ENCODE data around the gene RASGRF1.
"Not testable (repeated sequence)": the region's sequence is repeated elsewhere in the genome, so short reads cannot be mapped to it uniquely, and the experiment has no call there.

The RASGRF1 gene

GRCh38 chr15:79034284-79034683, 56.3 kb downstream of the RASGRF1 start:
- no peak for DNase-seq

DNA sequence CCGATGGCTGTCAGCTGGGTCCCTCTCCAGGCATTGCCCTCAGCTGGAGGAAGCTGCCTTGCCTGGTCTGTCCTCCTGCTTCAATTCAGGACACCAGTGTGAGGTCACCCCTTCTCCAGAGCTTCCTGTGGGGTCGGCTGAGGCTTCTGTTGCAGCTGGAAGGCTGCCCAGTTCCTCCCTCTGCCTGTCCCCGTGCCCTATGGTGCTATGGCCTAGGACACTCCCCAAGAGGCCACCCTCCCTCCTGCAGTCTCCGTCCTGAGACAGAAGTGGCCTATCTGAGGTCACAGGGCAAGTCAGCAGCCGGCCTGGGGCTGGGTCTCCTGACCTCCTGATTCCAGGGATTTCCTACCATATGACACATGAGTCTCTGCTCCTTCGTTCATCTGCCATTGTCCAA, 57.9 kb downstream of the RASGRF1 start:
- DNase-seq, result no peak

DNA sequence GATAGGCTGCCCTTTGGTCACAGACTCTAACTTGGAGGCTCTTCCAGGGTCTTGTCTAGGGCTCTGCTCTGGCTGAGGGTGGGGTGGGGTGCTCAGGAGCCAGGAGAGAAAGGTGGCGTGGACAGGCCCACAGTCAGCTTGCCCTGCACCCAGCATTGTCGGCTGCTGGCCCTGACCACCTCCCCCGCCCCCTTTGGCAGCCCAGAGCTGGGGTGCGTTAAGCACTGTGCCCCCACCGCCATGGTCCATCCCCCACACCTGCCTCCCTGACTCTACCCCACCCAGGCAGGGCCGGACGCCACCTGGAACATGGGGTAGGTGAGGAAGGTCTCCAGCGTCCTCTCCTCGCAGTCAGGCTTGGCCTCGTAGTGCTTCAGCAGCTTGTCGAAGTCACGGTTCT, 58.8 kb downstream of the RASGRF1 start:
- no peak for DNase-seq

DNA sequence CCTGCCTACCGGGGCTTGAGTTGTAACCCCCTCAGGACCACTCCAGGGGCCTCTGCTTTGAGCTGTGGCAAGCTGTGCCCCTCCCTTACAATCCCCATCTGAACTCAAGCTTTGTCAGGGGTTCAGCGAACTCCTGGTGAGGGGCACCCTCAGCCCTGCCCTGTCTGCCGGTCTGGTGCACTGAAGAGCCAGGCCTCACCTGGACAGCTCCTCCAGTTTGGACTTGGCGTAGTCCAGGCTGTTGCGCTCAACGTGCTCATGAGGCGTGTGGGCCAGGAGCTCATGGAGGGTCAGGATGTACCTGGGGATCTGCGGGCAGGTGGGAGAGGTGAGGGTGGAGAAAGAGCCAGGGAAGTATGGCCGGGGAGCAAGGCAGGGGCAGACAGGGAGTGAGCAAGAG, 59.4 kb downstream of the RASGRF1 start:
- DNase-seq, result no peak

DNA sequence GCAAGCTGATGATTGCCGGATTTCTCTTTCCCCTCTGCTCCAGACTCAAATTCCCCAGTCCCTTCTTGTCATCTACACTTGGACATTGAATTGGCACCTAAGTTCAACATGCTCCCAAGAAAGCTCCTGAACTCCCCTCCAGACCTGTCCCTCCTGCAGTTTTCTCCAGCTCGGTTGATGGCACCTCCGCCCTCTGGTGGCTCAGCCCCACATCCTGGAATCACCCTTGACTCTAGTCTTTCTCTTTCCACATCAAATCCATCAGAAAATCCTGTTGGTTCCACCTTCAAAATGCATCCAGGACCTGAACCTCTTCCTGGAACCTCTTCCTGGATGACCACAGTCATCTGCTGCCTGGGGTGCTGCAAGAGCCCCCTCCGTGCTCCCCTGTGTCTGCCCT, 60.1 kb downstream of the RASGRF1 start:
- DNase-seq, result no peak

DNA sequence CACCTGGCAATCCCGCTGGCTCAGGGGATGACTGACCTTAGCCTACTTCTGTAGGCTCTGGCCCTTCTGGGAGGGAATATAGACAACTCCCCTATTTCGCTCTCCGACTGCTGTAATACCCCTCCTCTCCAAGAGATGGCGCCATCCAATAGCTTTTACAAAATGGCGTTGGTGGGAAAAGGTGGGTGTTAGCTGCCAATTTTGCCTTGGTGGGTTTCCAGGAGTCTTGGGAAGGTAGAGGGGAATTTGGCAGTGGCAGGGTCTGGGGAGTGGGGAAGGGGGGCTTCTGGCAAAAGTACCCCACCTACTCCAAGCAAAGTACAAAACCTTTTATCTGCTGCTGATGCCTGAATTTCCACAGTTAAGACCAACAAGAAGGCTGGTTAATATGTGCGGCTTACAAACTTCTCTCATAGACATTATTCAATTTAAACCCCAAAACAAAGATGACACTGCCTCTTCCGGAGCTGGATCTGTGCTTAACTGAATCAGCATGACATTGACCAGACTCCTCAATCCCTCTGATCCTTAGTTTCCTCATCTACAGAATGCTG, 62.1 kb downstream of the RASGRF1 start:
- DNase-seq, result no peak

GRCh38 chr15:79027532-79028410, 62.8 kb downstream of the RASGRF1 start:
- DNase-seq, result no peak

DNA sequence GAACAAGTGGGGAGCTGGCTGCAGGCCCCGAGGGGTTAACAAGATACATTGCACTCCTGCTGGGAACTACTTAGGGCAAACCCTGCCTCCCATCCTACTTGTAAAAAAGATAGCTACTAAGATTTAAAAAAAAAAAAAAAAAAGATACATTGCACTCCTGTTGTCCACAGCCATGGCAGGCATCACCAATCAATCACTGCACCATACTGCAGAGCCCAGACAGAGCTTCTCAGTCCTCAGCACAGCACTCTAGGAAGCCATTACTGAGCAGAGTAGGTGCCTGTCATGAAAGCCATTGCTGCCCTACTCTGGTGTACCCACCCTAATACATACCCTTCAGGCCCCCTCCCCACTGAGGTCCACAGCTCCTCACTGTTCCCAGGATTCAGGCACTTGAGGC, 64.8 kb downstream of the RASGRF1 start:
- no peak for DNase-seq

DNA sequence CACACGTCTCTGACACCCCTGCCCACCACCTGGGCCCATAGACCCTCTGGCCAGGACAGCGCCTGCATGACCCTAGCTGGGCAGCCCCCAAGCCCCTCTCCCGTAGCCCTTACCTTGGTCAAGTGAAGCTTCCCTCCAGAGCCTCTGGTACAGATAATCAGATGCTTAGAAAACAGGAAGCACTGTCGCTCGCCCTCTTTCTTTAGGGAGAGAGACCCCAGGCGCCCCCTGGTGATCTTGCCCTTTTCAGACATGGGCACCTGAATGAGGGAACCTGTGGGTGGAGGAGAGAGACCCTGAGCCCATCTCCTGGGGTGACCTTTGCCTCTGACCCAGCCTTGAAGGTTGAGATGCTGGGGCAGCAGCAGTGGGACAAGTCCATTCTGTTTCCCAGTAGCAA, 65.4 kb downstream of the RASGRF1 start:
- DNase-seq, result no peak

- not testable (repeated sequence) for DNase-seq
These were observed 66.1 kb downstream of the RASGRF1 start for GRCh38 chr15:79024493-79024892.

- DNase-seq, result no peak
These were observed 66.7 kb downstream of the RASGRF1 start for GRCh38 chr15:79023918-79024317.

DNA sequence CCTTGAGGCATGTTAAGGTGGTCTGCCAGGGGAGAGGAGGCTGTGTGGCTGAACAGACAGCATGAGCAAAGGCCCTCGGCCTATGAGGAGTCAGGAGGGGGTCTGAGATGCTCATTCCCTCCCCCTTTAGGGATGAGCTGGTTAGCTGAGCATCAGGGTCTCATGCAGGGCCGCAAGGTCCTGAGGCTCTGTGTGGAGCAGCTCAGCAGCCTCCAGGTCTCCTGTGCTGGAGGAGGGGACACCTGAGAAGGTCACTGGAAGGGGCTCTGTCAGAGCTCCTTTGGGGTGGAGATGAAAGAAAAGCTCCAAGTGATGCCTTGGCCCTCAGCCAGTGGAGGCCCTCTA, 67.1 kb downstream of the RASGRF1 start:
- no peak for DNase-seq

GRCh38 chr15:79018960-79019359, 71.6 kb downstream of the RASGRF1 start:
- no peak for DNase-seq

DNA sequence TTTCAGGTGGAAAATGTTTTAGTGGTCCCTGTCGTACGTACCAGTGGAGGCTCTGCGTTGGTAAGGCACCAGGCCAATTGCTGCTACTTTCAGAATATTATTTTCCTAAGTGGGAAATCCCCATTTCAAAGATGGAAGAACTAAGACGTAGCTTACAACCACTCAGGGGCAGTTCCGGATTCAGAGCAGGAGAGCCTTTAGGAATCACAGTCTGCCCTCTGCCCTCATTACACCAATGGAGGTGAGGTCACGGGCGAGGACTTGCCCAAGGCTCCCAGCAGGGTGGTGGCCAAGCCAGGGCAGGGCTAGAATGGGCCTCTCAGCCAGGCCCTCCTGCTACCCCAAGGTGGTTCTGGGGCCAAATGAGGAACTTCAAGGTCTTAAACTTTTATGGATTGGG, 72.6 kb downstream of the RASGRF1 start:
- no peak for DNase-seq

DNA sequence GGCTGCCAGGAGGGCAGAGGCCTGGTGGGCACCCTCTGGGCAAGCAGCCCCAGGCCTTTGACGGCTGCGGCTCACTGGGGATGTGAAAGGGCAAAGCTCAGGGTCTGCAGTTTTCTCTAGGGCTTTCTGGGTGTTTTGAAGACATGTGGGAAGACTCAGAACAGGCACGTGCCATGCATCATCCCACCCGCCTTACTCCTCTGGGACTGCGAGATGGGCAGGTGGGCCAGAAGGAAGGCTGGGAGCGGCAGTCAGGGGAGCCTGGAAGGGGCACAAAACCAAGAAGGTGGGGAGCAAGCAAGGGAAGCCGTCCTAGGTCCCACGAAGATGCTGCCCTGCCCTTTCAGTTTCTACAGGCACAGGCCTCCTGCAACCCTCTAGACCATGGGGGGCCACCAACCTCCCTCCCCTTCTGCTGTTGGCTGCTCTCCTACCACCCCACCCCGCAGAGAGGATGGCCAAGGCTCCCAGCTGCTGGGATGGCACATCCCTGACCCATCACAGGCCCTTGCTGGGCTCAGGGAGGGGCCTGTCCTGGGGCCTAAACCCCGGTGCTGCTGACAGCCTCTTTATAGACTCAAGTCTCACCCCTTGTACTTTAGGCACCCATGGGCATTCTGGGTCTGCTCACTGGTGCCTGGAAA, 73.9 kb downstream of the RASGRF1 start:
- no peak for DNase-seq

DNA sequence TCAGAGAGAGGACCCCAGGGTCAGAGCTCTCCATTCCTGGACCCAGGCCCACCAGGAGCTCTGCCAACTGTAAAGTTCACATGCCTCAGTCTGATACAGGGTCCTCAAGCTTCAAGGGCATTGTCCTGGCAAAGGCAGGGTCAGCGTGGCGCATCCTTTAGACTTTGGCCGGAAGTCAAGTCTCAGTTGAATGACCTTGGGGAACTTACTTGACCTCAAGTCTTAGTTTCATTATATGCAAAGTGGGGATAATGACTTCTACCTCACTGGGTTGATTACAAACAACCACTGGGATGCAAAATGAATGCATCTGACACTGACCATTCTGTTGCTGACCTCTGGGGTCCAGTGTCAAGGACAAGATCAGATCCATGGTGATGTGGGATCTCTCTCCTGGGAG, 75.2 kb downstream of the RASGRF1 start:
- no peak for DNase-seq

- no peak for DNase-seq
These were observed 80.3 kb downstream of the RASGRF1 start for GRCh38 chr15:79010278-79010677.

DNA sequence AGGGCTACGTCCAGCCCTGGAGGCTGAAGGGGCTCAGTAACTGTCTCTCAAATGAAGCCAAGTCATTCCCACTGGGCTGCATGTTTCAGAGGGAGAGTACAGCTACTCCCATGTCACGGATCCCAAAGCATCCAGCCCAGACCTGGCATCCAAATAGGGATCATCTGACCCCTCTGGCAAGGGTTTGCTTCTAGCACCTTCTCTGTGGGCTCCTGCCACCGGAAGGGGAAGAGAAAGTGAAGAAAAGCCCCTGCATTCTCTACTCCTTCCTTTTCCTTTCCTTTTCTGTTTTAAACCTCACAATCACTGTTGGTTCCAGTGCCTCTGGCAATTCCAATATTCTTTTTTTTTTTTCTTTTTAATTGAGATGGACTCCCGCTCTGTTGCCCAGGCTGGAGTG, 81.2 kb downstream of the RASGRF1 start:
- no peak for DNase-seq

DNA sequence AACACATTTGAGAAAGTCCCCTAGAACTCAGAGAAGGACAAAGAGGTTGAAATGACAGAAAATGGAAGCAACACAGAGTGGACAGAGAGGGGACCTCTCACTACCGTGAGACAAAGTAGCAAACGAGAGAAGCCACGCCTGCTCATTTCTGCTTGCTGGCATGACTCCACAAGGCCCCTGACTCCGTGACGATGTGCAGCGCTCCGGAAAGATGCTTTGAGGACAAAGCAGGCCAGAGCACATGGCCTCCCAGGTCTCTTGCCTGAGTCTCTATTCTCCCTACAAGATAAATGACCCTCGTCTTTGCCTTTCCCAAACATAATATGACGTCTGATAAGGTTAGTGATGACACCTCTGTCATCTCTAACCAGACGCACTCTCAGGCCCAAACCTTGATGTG, 81.9 kb downstream of the RASGRF1 start:
- no peak for DNase-seq

GRCh38 chr15:79007066-79007465, 83.5 kb downstream of the RASGRF1 start:
- no peak for DNase-seq

DNA sequence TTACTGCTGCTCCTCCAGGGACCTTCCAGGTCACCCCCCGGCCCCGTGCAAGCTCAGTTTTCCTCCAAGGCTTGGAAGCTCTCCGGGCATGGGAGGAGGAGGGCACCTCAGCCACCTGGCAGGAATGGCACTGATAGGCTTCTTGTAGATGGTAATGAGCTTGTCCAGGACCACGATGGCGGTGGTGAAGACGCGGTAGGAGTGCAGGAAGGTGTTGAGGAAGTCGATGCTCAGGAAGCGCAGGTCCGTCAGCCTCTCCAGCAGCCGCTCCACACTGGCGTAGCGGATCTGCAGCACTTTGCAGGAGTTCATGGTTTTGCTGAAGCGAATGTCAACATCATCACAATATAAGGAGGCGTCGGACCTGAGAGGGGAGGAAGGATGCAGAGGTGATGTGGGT, 84.5 kb downstream of the RASGRF1 start:
- DNase-seq, result no peak

DNA sequence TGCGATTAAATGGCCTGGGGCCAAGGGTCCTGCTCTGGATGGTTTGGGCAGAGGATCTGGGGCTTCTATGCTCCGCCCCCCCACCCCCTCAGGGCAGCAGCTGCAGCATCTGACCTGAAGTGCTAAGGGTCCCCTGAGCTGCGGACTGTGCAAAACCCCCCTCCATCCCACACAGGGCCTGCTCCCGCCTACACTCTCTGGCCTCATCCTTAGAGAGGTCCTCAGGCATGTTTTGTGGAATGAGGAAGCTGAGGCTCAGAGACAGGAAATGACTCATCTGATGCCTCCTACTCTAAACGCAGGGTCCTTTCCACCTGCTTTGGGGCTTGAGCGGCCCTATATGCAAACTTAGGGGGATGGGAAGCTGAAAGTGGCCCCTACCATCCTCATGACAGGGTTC, 86.2 kb downstream of the RASGRF1 start:
- no peak for DNase-seq

GRCh38 chr15:79003896-79004295, 86.7 kb downstream of the RASGRF1 start:
- no peak for DNase-seq

GRCh38 chr15:79003301-79003700, 87.3 kb downstream of the RASGRF1 start:
- DNase-seq, result no peak

All from activated gamma-delta T cell treated with Interleukin-2 at 50 U/mL for 16 hours (primary cell).